ENCODE measurements around the gene ANKRD65.

ANKRD65 gene

DNA sequence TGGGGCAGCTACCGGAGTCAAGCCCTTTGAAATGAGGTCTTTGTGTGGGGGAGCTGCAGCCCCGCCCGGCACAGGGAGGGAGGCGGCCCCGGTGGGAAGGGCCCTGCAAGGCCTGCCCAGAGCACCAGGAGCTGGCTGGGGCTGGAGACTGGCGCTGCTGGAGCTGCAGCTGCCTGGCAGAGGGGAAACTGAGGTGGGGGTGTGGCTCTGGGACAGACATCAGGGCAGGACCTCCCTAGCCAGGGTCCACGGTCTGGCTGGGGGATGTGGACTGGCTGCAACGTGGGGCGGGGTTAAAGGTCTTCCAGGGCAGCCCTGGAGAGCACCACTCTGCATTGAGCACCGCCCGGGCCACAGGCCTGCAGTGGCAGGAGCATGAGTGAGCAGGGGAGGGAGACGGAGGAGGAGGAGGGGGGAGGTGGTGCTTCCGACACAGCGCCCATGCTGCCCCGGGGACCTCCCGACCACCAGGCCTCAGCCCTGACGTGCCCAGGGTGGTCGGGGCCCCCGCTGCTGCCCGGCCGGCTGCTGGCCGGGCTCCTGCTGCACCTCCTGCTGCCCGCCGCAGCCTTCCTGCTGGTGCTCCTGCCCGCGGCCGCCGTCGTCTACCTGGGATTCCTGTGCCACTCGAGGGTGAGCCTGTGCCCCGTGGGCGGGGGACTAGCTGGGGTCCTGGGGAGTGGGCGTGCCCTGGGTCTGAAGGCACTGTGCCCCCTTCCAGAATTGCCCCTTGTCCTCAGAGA is 4.8 kb upstream of the ANKRD65 start:
- TF ChIP-seq, protein P1, sequence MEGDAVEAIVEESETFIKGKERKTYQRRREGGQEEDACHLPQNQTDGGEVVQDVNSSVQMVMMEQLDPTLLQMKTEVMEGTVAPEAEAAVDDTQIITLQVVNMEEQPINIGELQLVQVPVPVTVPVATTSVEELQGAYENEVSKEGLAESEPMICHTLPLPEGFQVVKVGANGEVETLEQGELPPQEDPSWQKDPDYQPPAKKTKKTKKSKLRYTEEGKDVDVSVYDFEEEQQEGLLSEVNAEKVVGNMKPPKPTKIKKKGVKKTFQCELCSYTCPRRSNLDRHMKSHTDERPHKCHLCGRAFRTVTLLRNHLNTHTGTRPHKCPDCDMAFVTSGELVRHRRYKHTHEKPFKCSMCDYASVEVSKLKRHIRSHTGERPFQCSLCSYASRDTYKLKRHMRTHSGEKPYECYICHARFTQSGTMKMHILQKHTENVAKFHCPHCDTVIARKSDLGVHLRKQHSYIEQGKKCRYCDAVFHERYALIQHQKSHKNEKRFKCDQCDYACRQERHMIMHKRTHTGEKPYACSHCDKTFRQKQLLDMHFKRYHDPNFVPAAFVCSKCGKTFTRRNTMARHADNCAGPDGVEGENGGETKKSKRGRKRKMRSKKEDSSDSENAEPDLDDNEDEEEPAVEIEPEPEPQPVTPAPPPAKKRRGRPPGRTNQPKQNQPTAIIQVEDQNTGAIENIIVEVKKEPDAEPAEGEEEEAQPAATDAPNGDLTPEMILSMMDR (IDR thresholded peaks at IDR 0.05; ENCODE audit: low read depth, low read length): no peak
- no peak overlapping the region for H3K4me3 ChIP-seq (replicated peaks in 1 of 2; ENCODE audit: low read depth in 2 of 2, low read length in 2 of 2)
- DNase-seq (ENCODE audit: low read depth in 2 of 2): no peak

DNA sequence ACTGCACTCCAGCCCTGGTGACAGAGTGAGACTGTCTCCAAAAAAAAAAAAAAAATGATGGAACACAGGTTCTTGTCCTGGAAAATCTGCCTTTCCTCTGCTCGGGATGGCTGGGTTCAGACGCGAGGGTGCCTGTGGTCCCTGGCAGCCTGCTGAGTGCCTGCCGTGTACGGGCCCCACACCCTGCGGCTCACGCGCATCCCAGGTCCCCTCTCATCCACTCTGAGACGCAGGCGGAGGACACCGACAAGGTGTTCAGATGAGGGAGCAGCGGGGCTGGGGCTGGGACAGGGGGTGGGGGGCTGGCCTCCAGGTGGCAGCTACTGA is 4.3 kb upstream of the ANKRD65 start:
- no peak for DNase-seq (ENCODE audit: low read depth in 2 of 2)
- H3K4me3 ChIP-seq (replicated peaks in 1 of 2; ENCODE audit: low read depth in 2 of 2, low read length in 2 of 2): no peak overlapping the region
- TF ChIP-seq, protein P1 (IDR thresholded peaks at IDR 0.05; ENCODE audit: low read depth, low read length): no peak

DNA sequence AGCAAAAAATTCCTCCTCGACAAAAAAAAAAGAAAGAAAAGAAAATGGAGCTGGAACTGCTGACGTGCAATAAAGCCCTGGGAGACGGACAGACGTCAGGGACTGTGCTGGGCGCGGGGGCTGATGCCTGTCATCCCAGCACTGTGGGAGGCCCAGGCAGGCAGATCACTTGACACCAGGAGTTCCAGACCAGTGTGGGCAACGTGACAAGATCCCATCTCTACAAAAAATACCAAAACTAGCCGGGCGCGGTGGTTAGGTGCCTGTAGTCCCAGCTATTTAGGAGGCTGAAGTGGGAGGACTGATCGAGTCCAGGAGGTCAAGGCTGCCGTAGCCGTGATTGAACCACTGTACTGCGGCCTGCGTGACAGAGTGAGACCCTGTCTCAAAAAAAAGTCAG is 3.6 kb upstream of the ANKRD65 start:
- no peak overlapping the region for H3K4me3 ChIP-seq (replicated peaks in 1 of 2; ENCODE audit: low read depth in 2 of 2, low read length in 2 of 2)
- TF ChIP-seq, protein P1 (IDR thresholded peaks at IDR 0.05; ENCODE audit: low read depth, low read length): no peak
- no peak for DNase-seq (ENCODE audit: low read depth in 2 of 2)

DNA sequence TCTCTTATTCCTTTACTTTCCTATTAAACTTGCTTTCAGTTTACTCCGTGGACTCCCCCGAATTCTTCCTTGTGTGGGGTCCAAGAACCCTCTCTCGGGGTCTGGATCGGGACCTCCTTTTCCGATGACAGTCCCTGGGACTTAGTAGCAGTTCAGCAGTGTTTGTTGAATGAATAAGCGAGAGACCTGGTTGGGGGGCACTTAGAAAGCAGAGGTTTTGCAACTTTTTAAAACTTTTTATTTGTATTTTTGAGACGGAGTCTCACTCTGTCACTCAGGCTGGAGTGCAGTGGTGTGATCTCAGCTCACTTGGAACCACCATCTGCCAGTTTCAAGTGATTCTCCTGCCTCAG is 2.1 kb upstream of the ANKRD65 start:
- no peak for DNase-seq (ENCODE audit: low read depth in 2 of 2)
- no peak overlapping the region for H3K4me3 ChIP-seq (replicated peaks in 1 of 2; ENCODE audit: low read depth in 2 of 2, low read length in 2 of 2)
- TF ChIP-seq, protein P1 (IDR thresholded peaks at IDR 0.05; ENCODE audit: low read depth, low read length): no peak

DNA sequence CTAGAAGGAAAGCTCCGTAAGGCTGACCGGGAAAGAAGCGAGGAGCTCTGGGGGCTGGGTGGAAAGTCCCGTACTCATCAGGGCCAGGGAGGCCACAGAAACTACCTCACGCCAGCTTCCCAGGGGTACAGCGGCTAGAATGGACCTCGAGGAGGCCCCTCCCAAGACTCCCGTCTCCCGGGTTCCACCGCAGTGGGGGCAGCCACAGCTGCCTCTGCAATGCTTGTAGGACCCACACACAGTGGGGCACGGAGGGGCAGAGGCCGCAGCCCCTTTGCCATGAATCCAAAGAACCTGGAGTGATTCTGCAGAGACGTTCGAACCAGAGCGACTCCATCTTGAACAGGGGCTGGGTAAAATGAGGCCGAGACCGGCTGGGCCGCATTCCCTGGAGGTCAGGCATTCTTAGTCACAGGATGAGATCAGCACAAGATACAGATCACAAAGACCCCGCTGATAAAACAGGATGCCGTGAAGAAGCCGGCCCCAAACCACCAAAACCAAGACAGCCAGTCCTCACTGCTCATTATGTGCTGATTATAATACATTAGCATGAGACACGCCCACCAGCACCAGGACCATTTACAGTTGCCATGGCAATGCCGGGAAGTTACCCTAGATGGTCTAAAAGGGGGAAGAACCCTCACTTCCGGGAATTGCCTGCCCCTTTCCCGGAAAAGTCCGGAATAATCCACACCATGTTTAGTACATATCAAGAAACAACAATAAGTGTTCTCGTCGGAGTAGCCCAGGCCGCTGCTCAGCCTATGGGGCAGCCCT is 1.6 kb upstream of the ANKRD65 start:
- TF ChIP-seq, protein P1 (IDR thresholded peaks at IDR 0.05; ENCODE audit: low read depth, low read length): no peak
- no peak for DNase-seq (ENCODE audit: low read depth in 2 of 2)
- H3K4me3 ChIP-seq (replicated peaks in 1 of 2; ENCODE audit: low read depth in 2 of 2, low read length in 2 of 2): no peak overlapping the region

DNA sequence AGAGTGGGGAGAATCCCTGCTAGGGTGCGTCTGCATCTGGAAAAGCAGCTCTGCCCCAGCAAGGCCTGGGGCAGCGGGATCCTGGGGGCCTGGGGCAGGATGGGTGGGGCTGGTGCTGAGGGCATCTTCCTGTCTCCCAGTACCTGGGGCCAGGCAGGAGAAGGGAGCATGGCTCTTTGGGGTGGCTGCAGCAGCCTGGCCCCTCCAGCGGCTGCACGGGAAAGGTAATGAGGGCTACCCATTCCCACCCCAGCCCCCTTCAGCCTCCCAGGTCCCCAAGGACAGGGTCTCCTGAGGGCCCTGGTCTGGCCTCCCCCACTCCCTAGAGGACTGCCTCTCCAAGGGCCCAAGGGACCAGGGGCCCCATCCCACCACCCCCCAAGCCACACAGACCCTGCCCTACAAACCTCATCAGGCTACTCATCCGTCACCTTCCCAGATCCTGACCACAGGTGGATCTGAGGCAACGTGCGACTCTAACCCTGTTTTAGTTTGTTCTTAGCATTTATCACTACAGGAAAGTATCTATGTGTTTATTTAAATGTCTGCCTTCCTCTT is 910 bp upstream of the ANKRD65 start:
- H3K4me3 ChIP-seq (replicated peaks in 1 of 2; ENCODE audit: low read depth in 2 of 2, low read length in 2 of 2): no peak overlapping the region
- DNase-seq (ENCODE audit: low read depth in 2 of 2): no peak
- TF ChIP-seq, protein P1 (IDR thresholded peaks at IDR 0.05; ENCODE audit: low read depth, low read length): no peak
